ENCODE measurements around the gene SORL1. TPM values are rescaled to one million over a fixed set of nuclear protein-coding genes. Genes with fewer than 3 reads are reported as not detected.

SORL1 gene
- total and polyA plus RNA-seq, 2 of the 13 experiments (the other 11 are each of a cell fraction or from before 2014, with no cell fraction given) = 21.3 to 148 TPM

GRCh38 chr11:121561716-121562115 is 109.6 kb downstream of the SORL1 start (continued):
- TF ChIP-seq, protein P1, sequence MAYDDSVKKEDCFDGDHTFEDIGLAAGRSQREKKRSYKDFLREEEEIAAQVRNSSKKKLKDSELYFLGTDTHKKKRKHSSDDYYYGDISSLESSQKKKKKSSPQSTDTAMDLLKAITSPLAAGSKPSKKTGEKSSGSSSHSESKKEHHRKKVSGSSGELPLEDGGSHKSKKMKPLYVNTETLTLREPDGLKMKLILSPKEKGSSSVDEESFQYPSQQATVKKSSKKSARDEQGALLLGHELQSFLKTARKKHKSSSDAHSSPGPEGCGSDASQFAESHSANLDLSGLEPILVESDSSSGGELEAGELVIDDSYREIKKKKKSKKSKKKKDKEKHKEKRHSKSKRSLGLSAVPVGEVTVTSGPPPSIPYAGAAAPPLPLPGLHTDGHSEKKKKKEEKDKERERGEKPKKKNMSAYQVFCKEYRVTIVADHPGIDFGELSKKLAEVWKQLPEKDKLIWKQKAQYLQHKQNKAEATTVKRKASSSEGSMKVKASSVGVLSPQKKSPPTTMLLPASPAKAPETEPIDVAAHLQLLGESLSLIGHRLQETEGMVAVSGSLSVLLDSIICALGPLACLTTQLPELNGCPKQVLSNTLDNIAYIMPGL (CRISPR knock-in tag; IDR thresholded peaks at IDR 0.05; ENCODE audit: borderline replicate concordance in 1 of 2, low read depth in 1 of 2) = no peak
- TF ChIP-seq RBM39 (IDR thresholded peaks at IDR 0.05; ENCODE audit: low read depth, low read length, poor library complexity, severe bottlenecking) = no peak
- TF ChIP-seq SOX6 (IDR thresholded peaks at IDR 0.05) = no peak
- TF ChIP-seq SOX6 (CRISPR knock-in tag; IDR thresholded peaks at IDR 0.05) = peak; percentile 72
- TF ChIP-seq ZNF766 (CRISPR knock-in tag; IDR thresholded peaks at IDR 0.05; ENCODE audit: borderline replicate concordance) = no peak
- TF ChIP-seq HDAC1 (CRISPR knock-in tag; IDR thresholded peaks at IDR 0.05) = 0 out of 2 replicates have a peak, but pooled peaks have one; percentile 24
- no peak for TF ChIP-seq ZNF780A (CRISPR knock-in tag; IDR thresholded peaks at IDR 0.05)
- TF ChIP-seq SOX13 (IDR thresholded peaks at IDR 0.05) = no peak
- peak in 1 of 2 experiments; percentile 61; a peak in 2 of 4 replicates for TF ChIP-seq SOX13 (CRISPR knock-in tag; conservative IDR thresholded peaks at IDR 0.05 in 1 of 2, IDR thresholded peaks at IDR 0.05 in 1 of 2)
- no peak for TF ChIP-seq SIN3A (IDR thresholded peaks at IDR 0.05; ENCODE audit: borderline replicate concordance, low read depth, low read length)
- no peak for TF ChIP-seq ARNT2 (CRISPR knock-in tag; IDR thresholded peaks at IDR 0.05; ENCODE audit: low read depth)
- peak; percentile 46; the same call in 1 of the 2 replicates for TF ChIP-seq FOXK1 (CRISPR knock-in tag; IDR thresholded peaks at IDR 0.05; ENCODE audit: borderline replicate concordance, low read depth)
- no peak for TF ChIP-seq CHCHD3 (CRISPR knock-in tag; IDR thresholded peaks at IDR 0.05)
- TF ChIP-seq KAT8 (CRISPR knock-in tag; IDR thresholded peaks at IDR 0.05) = no peak
- TF ChIP-seq THYN1 (CRISPR knock-in tag; IDR thresholded peaks at IDR 0.05; ENCODE audit: borderline replicate concordance, low read depth) = no peak
- TF ChIP-seq, protein P2, sequence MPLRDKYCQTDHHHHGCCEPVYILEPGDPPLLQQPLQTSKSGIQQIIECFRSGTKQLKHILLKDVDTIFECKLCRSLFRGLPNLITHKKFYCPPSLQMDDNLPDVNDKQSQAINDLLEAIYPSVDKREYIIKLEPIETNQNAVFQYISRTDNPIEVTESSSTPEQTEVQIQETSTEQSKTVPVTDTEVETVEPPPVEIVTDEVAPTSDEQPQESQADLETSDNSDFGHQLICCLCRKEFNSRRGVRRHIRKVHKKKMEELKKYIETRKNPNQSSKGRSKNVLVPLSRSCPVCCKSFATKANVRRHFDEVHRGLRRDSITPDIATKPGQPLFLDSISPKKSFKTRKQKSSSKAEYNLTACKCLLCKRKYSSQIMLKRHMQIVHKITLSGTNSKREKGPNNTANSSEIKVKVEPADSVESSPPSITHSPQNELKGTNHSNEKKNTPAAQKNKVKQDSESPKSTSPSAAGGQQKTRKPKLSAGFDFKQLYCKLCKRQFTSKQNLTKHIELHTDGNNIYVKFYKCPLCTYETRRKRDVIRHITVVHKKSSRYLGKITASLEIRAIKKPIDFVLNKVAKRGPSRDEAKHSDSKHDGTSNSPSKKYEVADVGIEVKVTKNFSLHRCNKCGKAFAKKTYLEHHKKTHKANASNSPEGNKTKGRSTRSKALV (CRISPR knock-in tag; IDR thresholded peaks at IDR 0.05) = no peak
- no peak for TF ChIP-seq ZNF260 (CRISPR knock-in tag; IDR thresholded peaks at IDR 0.05; ENCODE audit: borderline replicate concordance, low read depth)
- peak; percentile 0; the same call in 1 of the 2 replicates for TF ChIP-seq FOSL1 (CRISPR knock-in tag; IDR thresholded peaks at IDR 0.05; ENCODE audit: borderline replicate concordance)
- TF ChIP-seq SALL2 (CRISPR knock-in tag; IDR thresholded peaks at IDR 0.05) = no peak
- no peak for TF ChIP-seq ZNF34 (CRISPR knock-in tag; IDR thresholded peaks at IDR 0.05; ENCODE audit: borderline replicate concordance)
- peak; percentile 44; the same call in 1 of the 2 replicates for TF ChIP-seq HMG20A (CRISPR knock-in tag; IDR thresholded peaks at IDR 0.05; ENCODE audit: borderline replicate concordance)
- TF ChIP-seq ZNF7 (CRISPR knock-in tag; IDR thresholded peaks at IDR 0.05) = no peak
- no peak for TF ChIP-seq PITX1 (CRISPR knock-in tag; IDR thresholded peaks at IDR 0.05)
- 0 out of 2 replicates have a peak, but pooled peaks have one; percentile 30 for TF ChIP-seq ZNF564 (CRISPR knock-in tag; IDR thresholded peaks at IDR 0.05)
- no peak for TF ChIP-seq ZNF556 (CRISPR knock-in tag; IDR thresholded peaks at IDR 0.05; ENCODE audit: borderline replicate concordance)

Measured in HepG2 (cell line).